ENCODE measurements around the gene CNTROB. TPM values are rescaled to one million over a fixed set of nuclear protein-coding genes. Genes with fewer than 3 reads are reported as not detected.

Gene CNTROB
- total and polyA plus RNA-seq, 10 of the 15 experiments (the other 5 are each of a cell fraction or from before 2014, with no cell fraction given): 2.0 to 36.2 (median 28.2) TPM

GRCh38 chr17:7932949-7933348, 943 bp downstream of the CNTROB start (continued):
- no peak for TF ChIP-seq BCLAF1 (IDR thresholded peaks at IDR 0.05)
- TF ChIP-seq CTCF (IDR thresholded peaks at IDR 0.05 in 2 of 3, conservative IDR thresholded peaks at IDR 0.05 in 1 of 3; ENCODE audit: control insufficient read depth in 2 of 3, extremely low read depth in 1 of 3, insufficient read depth in 1 of 3, low read depth in 3 of 3, low read length in 3 of 3): peak in 2 of 3 experiments; percentile 6 to 9; a peak in 1 of 6 replicates
- TF ChIP-seq ATF3 (IDR thresholded peaks at IDR 0.05; ENCODE audit: borderline replicate concordance, extremely low read depth, low read depth, low read length): no peak
- TF ChIP-seq USF2 (IDR thresholded peaks at IDR 0.05; ENCODE audit: borderline replicate concordance, low read depth, low read length): no peak
- peak; percentile 30; the same call in 1 of the 2 replicates for TF ChIP-seq RAD21 (IDR thresholded peaks at IDR 0.05; ENCODE audit: insufficient read depth, low read depth, low read length)
- TF ChIP-seq PKNOX1 (IDR thresholded peaks at IDR 0.05): peak; percentile 94
- no peak for TF ChIP-seq RFX5 (IDR thresholded peaks at IDR 0.05; ENCODE audit: low read depth, low read length)
- no peak for TF ChIP-seq ATF7 (IDR thresholded peaks at IDR 0.05; ENCODE audit: low read depth)
- TF ChIP-seq MEF2B (IDR thresholded peaks at IDR 0.05; ENCODE audit: partially characterized antibody, poor library complexity, severe bottlenecking): no peak
